ENCODE measurements around the gene VSIG4.
"Not testable (repeated sequence)": the region's sequence is repeated elsewhere in the genome, so short reads cannot be mapped to it uniquely, and the experiment has no call there.

The VSIG4 gene

DNA sequence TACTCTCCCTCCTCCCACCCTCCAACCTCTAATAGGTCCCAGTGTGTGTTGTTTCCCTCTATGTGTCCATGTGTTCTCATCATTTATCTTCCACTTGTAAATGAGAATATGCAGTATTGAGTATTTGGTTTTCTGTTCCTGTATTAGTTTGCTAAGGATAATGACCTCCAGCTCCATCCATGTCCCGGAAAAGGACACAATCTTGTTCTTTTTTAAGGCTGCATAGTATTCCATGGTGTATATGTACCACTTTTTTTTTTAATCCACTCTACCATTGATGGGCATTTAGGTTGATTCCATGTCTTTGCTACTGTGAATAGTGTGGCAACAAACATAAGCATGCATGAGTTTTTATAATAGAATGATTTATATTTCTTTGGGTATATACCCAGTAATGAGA is 62.7 kb downstream of the VSIG4 start:
- not testable (repeated sequence) for DNase-seq

DNA sequence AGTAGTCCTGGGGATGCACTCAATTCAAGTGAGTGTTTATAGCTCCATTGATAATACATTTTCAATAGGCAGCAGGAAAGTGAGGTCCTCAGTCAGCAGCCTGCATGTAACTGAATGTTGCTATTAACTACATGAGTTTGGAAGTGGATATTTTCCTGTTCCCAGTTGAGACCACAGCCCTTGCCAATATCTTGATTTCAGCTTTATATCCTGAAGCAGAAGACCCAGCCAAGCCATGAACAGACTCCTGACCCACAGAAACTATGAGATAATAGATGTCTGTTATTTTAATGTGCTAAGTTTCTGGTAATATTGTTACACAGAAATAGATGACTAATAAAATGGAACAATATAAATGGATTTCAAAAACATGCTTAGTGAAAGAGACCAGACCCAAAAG is 63.7 kb downstream of the VSIG4 start:
- no peak for DNase-seq

- DNase-seq, result not testable (repeated sequence)
Observed at GRCh38 chrX:65975161-65975751, 64.6 kb downstream of the VSIG4 start.
